Hepatocyte (in vitro differentiated cells): ENCODE data around the gene SYNJ2. TPM values are rescaled to one million over a fixed set of nuclear protein-coding genes. Genes with fewer than 3 reads are reported as not detected.

Experiments
- DNase-seq: peaks from one replicate; pipeline ENCODE4 v3.0.0-alpha.2; 2016; ENCODE audit warnings: low spot score
- H2AFZ ChIP-seq: fragments of 200-600 bp; sonication (generic); 2 replicates; pipeline ENCODE4 v1.6.0; 2016; ENCODE audit warnings: antibody characterized with exemption, mild to moderate bottlenecking
- H3K27ac ChIP-seq: fragments of 200-600 bp; sonication (generic); 2 replicates; pipeline ENCODE4 v1.5.1; 2016; ENCODE audit warnings: mild to moderate bottlenecking
- H3K27me3 ChIP-seq: fragments of 200-600 bp; sonication (generic); 2 replicates; pipeline ENCODE4 v1.6.1; 2016
- H3K36me3 ChIP-seq: fragments of 200-600 bp; sonication (generic); replicated peaks from 2 replicates; pipeline ENCODE4 v1.5.1; 2016; ENCODE audit warnings: low read depth; ENCODE audit not compliant: insufficient read depth
- H3K4me1 ChIP-seq: fragments of 200-600 bp; sonication (generic); 2 replicates; pipeline ENCODE4 v1.5.1; 2016; ENCODE audit warnings: mild to moderate bottlenecking, moderate library complexity; ENCODE audit not compliant: insufficient read depth
- H3K4me2 ChIP-seq: fragments of 200-600 bp; sonication (generic); 2 replicates; pipeline ENCODE4 v1.6.0; 2016
- H3K4me3 ChIP-seq: fragments of 200-600 bp; sonication (generic); 2 replicates; pipeline ENCODE4 v1.5.1; 2016; ENCODE audit warnings: mild to moderate bottlenecking
- H3K79me2 ChIP-seq: fragments of 200-600 bp; sonication (generic); 2 replicates; pipeline ENCODE4 v1.6.0; 2017; ENCODE audit warnings: mild to moderate bottlenecking
- H3K9me2 ChIP-seq: fragments of 200-600 bp; sonication (generic); replicated peaks from 2 replicates; pipeline ENCODE4 v1.6.0; 2017; ENCODE audit warnings: mild to moderate bottlenecking; ENCODE audit not compliant: insufficient read depth
- H3K9me3 ChIP-seq: fragments of 200-600 bp; sonication (generic); 2 replicates; pipeline ENCODE4 v1.5.1; 2016; ENCODE audit warnings: low read depth, mild to moderate bottlenecking
- H4K20me1 ChIP-seq: fragments of 200-600 bp; sonication (generic); 2 replicates; pipeline ENCODE4 v1.6.0; 2016; ENCODE audit warnings: mild to moderate bottlenecking; ENCODE audit not compliant: insufficient read depth, poor library complexity, severe bottlenecking
- CTCF ChIP-seq: fragments of 200-600 bp; sonication (generic); IDR thresholded peaks from 2 replicates; pipeline ENCODE4 v1.5.1; 2016; ENCODE audit warnings: antibody characterized with exemption, mild to moderate bottlenecking; ENCODE audit not compliant: poor library complexity
- EZH2 ChIP-seq: fragments of 200-600 bp; sonication (generic); IDR thresholded peaks from 2 replicates; pipeline ENCODE4 v1.6.1; 2016; ENCODE audit warnings: antibody characterized with exemption, mild to moderate bottlenecking, borderline replicate concordance
- EZH2phosphoT487 ChIP-seq: fragments of 200-600 bp; sonication (generic); IDR thresholded peaks from one replicate; pipeline ENCODE4 v1.6.1; 2018; ENCODE audit warnings: antibody characterized with exemption, mild to moderate bottlenecking, low read depth, moderate library complexity; ENCODE audit not compliant: unreplicated experiment, severe bottlenecking
- WGBS: methylation state at CpG from one replicate; pipeline ENCODE4 v1.1.6; 2016; ENCODE audit warnings: low lambda C conversion rate; ENCODE audit errors: missing lambda C conversion rate; 5-methylcytosine and 5-hydroxymethylcytosine counted together
- polyA plus RNA-seq: library from polyadenylated mRNA; unstranded; fragments of >200 nt; fragmentation: Nextera tagmentation; extraction: Ambion mirVana; gene quantifications from 2 replicates; pipeline ENCODE4 v1.2.1, GENCODE V29; 2016
- total RNA-seq: library from RNA; depleted of rRNA; stranded (reverse); fragments of >200 nt; gene quantifications from 2 replicates; pipeline ENCODE4 v1.2.3, GENCODE V29; 2014

The SYNJ2 gene
- total and polyA plus RNA-seq, 2 experiments from 2014 or later = 15.4 to 21.4 TPM

- Histone ChIP-seq H3K4me2 (no peak overlapping the region), H3K9me2 (no peaks in the 10 kb centered on the region), H3K79me2 (no peaks in the 10 kb centered on the region), H3K4me1 (no peaks in the 10 kb centered on the region), H3K27me3 (no peaks in the 10 kb centered on the region), H3K27ac (no peak overlapping the region), H3K9me3 (no peaks in the 10 kb centered on the region), H2AFZ (no peak overlapping the region), H4K20me1 (no peaks in the 10 kb centered on the region), H3K4me3 (no peak overlapping the region), H3K36me3 (no peaks in the 10 kb centered on the region)
- no peak for TF ChIP-seq EZH2
- TF ChIP-seq EZH2phosphoT487 = no peak
- TF ChIP-seq CTCF = no peak
- 93% methylated on average over 21 of the region's 21 CpGs for WGBS
- DNase-seq = no peak
Observed at GRCh38 chr6:158057213-158057987, 75.7 kb downstream of the SYNJ2 start.

- H2AFZ ChIP-seq = no peak overlapping the region
- no peaks in the 10 kb centered on the region for H3K36me3 ChIP-seq
- no peak overlapping the region for H3K4me2 ChIP-seq
- no peaks in the 10 kb centered on the region for H3K4me1 ChIP-seq
- H3K27me3 ChIP-seq = no peaks in the 10 kb centered on the region
- TF ChIP-seq EZH2phosphoT487 (no peak), CTCF (no peak), EZH2 (no peak)
- no peaks in the 10 kb centered on the region for H3K9me2 ChIP-seq
- DNase-seq = no peak
- H3K4me3 ChIP-seq = no peak overlapping the region
- no peak overlapping the region for H3K27ac ChIP-seq
- H3K9me3 ChIP-seq = no peaks in the 10 kb centered on the region
- H4K20me1 ChIP-seq = no peaks in the 10 kb centered on the region
- WGBS = 55% methylated on average over 1 of the region's 1 CpG
- no peaks in the 10 kb centered on the region for H3K79me2 ChIP-seq
Observed at GRCh38 chr6:158058171-158058651, 76.5 kb downstream of the SYNJ2 start.

GRCh38 chr6:158059108-158059507 is 77.4 kb downstream of the SYNJ2 start:
- Histone ChIP-seq H3K27me3 (no peaks in the 10 kb centered on the region), H3K9me3 (no peaks in the 10 kb centered on the region), H3K4me2 (no peak overlapping the region), H3K4me1 (no peaks in the 10 kb centered on the region), H3K9me2 (no peaks in the 10 kb centered on the region), H3K79me2 (no peaks in the 10 kb centered on the region), H2AFZ (no peak overlapping the region), H3K27ac (no peak overlapping the region), H3K36me3 (no peaks in the 10 kb centered on the region), H3K4me3 (no peak overlapping the region), H4K20me1 (no peaks in the 10 kb centered on the region)
- TF ChIP-seq EZH2 (no peak), CTCF (no peak), EZH2phosphoT487 (no peak)
- 96% methylated on average over 13 of the region's 13 CpGs for WGBS
- no peak for DNase-seq
